Fibroblast of lung (primary cell): ENCODE results near the gene IDUA.

Source experiments
- EZH2 ChIP-seq: IDR thresholded peaks from 2 replicates; pipeline ENCODE4 v1.5.1; 2012; ENCODE audit warnings: low read length, control low read depth, mild to moderate bottlenecking; ENCODE audit errors: missing control alignments
- TF ChIP-seq, protein P1 (sequence below), 2 donors: IDR thresholded peaks in 1 of 2; conservative IDR thresholded peaks in 1 of 2; 1 replicate in 1 of 2; 2 replicates in 1 of 2; pipeline ENCODE4 v1.5.1; 2011 to 2012; ENCODE audit warnings: low read length in 2 of 2, control low read depth in 1 of 2, inconsistent platforms in 1 of 2, low read depth in 1 of 2, mild to moderate bottlenecking in 1 of 2

- TF ChIP-seq, protein P1, sequence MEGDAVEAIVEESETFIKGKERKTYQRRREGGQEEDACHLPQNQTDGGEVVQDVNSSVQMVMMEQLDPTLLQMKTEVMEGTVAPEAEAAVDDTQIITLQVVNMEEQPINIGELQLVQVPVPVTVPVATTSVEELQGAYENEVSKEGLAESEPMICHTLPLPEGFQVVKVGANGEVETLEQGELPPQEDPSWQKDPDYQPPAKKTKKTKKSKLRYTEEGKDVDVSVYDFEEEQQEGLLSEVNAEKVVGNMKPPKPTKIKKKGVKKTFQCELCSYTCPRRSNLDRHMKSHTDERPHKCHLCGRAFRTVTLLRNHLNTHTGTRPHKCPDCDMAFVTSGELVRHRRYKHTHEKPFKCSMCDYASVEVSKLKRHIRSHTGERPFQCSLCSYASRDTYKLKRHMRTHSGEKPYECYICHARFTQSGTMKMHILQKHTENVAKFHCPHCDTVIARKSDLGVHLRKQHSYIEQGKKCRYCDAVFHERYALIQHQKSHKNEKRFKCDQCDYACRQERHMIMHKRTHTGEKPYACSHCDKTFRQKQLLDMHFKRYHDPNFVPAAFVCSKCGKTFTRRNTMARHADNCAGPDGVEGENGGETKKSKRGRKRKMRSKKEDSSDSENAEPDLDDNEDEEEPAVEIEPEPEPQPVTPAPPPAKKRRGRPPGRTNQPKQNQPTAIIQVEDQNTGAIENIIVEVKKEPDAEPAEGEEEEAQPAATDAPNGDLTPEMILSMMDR (conservative IDR thresholded peaks at IDR 0.05 in 1 of 2, IDR thresholded peaks at IDR 0.05 in 1 of 2; ENCODE audit: low read depth in 1 of 2, low read length in 2 of 2): no peak
- no peak for TF ChIP-seq EZH2
These were observed 52.2 kb downstream of the IDUA start for GRCh38 chr4:1038948-1039492.
